Mucosa of stomach (tissue), 1 donor: Measurements from ENCODE around the gene SNRNP35.
"Not testable (repeated sequence)": the region's sequence is repeated elsewhere in the genome, so short reads cannot be mapped to it uniquely, and the experiment has no call there.

Experiments
- H3K27me3 ChIP-seq: one replicate; pipeline ENCODE4 v1.7.0; 2013; ENCODE audit warnings: mild to moderate bottlenecking, low read length; ENCODE audit not compliant: control insufficient read depth, insufficient read depth
- H3K36me3 ChIP-seq: one replicate; pipeline ENCODE4 v1.7.0; 2013; ENCODE audit warnings: low read length; ENCODE audit not compliant: control insufficient read depth, insufficient read depth
- H3K4me1 ChIP-seq: one replicate; pipeline ENCODE4 v1.7.0; 2013; ENCODE audit warnings: mild to moderate bottlenecking, low read length; ENCODE audit not compliant: control insufficient read depth, insufficient read depth
- H3K4me3 ChIP-seq: one replicate; pipeline ENCODE4 v1.7.0; 2013; ENCODE audit warnings: low read length
- H3K9ac ChIP-seq: one replicate; pipeline ENCODE4 v1.7.0; 2013; ENCODE audit warnings: mild to moderate bottlenecking, low read length, moderate library complexity
- H3K9me3 ChIP-seq: one replicate; pipeline ENCODE4 v1.7.0; 2013; ENCODE audit warnings: mild to moderate bottlenecking, low read length, moderate library complexity; ENCODE audit not compliant: control insufficient read depth
- donor health status: Pancreatic carcinoma.

SNRNP35 gene

GRCh38 chr12:123463174-123463573 lies 5.2 kb downstream of the SNRNP35 start:
- H3K9ac ChIP-seq, H3K4me1 ChIP-seq, H3K36me3 ChIP-seq, H3K9me3 ChIP-seq, H3K27me3 ChIP-seq, H3K4me3 ChIP-seq: not testable (repeated sequence)

GRCh38 chr12:123465084-123465483 lies 7.1 kb downstream of the SNRNP35 start:
- Histone ChIP-seq H3K4me3 (no peak overlapping the region), H3K36me3 (no peaks in the 10 kb centered on the region), H3K9ac (no peak overlapping the region), H3K9me3 (no peaks in the 10 kb centered on the region), H3K27me3 (no peaks in the 10 kb centered on the region), H3K4me1 (no peaks in the 10 kb centered on the region)

- Histone ChIP-seq H3K4me1 (no peaks in the 10 kb centered on the region), H3K9me3 (no peaks in the 10 kb centered on the region), H3K36me3 (peaks cover 7% of the 10 kb centered on the region), H3K9ac (no peak overlapping the region), H3K4me3 (no peak overlapping the region), H3K27me3 (no peaks in the 10 kb centered on the region)
Measured at GRCh38 chr12:123468786-123469185, 10.8 kb downstream of the SNRNP35 start.

- Histone ChIP-seq H3K9ac (no peak overlapping the region), H3K9me3 (no peaks in the 10 kb centered on the region), H3K4me1 (no peaks in the 10 kb centered on the region), H3K4me3 (no peak overlapping the region), H3K36me3 (peaks cover 7% of the 10 kb centered on the region), H3K27me3 (no peaks in the 10 kb centered on the region)
Measured at GRCh38 chr12:123469978-123470377, 12.0 kb downstream of the SNRNP35 start.

- peaks cover 7% of the 10 kb centered on the region for H3K36me3 ChIP-seq
- no peaks in the 10 kb centered on the region for H3K9me3 ChIP-seq
- H3K4me1 ChIP-seq = no peaks in the 10 kb centered on the region
- H3K9ac ChIP-seq = no peak overlapping the region
- H3K27me3 ChIP-seq = no peaks in the 10 kb centered on the region
- H3K4me3 ChIP-seq = no peak overlapping the region
Measured at GRCh38 chr12:123471374-123472068, 13.6 kb downstream of the SNRNP35 start.

- Histone ChIP-seq H3K36me3 (peaks cover 7% of the 10 kb centered on the region), H3K9me3 (no peaks in the 10 kb centered on the region), H3K4me3 (no peak overlapping the region), H3K27me3 (no peaks in the 10 kb centered on the region), H3K9ac (no peak overlapping the region), H3K4me1 (no peaks in the 10 kb centered on the region)
Measured at GRCh38 chr12:123472438-123472849, 14.5 kb downstream of the SNRNP35 start.

GRCh38 chr12:123474485-123475245 lies 16.7 kb downstream of the SNRNP35 start:
- Histone ChIP-seq H3K9ac (no peak overlapping the region), H3K27me3 (no peaks in the 10 kb centered on the region), H3K9me3 (no peaks in the 10 kb centered on the region)

GRCh38 chr12:123475246-123475703 lies 17.3 kb downstream of the SNRNP35 start:
- no peaks in the 10 kb centered on the region for H3K4me1 ChIP-seq
- H3K36me3 ChIP-seq = peaks cover 7% of the 10 kb centered on the region
- no peak overlapping the region for H3K4me3 ChIP-seq
- H3K27me3 ChIP-seq = no peaks in the 10 kb centered on the region
- H3K9ac ChIP-seq = no peak overlapping the region
- no peaks in the 10 kb centered on the region for H3K9me3 ChIP-seq

More at GRCh38 chr12:123474485-123475245, 16.7 kb downstream of the SNRNP35 start:
- Histone ChIP-seq H3K4me1 (no peaks in the 10 kb centered on the region), H3K36me3 (peaks cover 7% of the 10 kb centered on the region), H3K4me3 (no peak overlapping the region)

- Histone ChIP-seq H3K4me1 (no peaks in the 10 kb centered on the region), H3K9ac (no peak overlapping the region), H3K9me3 (no peaks in the 10 kb centered on the region), H3K36me3 (no peaks in the 10 kb centered on the region), H3K4me3 (no peak overlapping the region), H3K27me3 (no peaks in the 10 kb centered on the region)
Measured at GRCh38 chr12:123478069-123478468, 20.1 kb downstream of the SNRNP35 start.

- Histone ChIP-seq H3K4me3 (no peak overlapping the region), H3K9me3 (no peaks in the 10 kb centered on the region), H3K36me3 (no peaks in the 10 kb centered on the region), H3K9ac (no peak overlapping the region), H3K27me3 (no peaks in the 10 kb centered on the region), H3K4me1 (no peaks in the 10 kb centered on the region)
Measured at GRCh38 chr12:123478762-123479161, 20.8 kb downstream of the SNRNP35 start.

- Histone ChIP-seq H3K4me3 (no peak overlapping the region), H3K9me3 (no peaks in the 10 kb centered on the region), H3K4me1 (no peaks in the 10 kb centered on the region), H3K9ac (no peak overlapping the region), H3K36me3 (no peaks in the 10 kb centered on the region), H3K27me3 (no peaks in the 10 kb centered on the region)
Measured at GRCh38 chr12:123479442-123480180, 21.7 kb downstream of the SNRNP35 start.

GRCh38 chr12:123481251-123481650 lies 23.3 kb downstream of the SNRNP35 start:
- H3K36me3 ChIP-seq, H3K27me3 ChIP-seq, H3K4me1 ChIP-seq, H3K4me3 ChIP-seq, H3K9ac ChIP-seq, H3K9me3 ChIP-seq: not testable (repeated sequence)
